Lung (tissue), 12 donors: ENCODE measurements around the gene AHCY. TPM values are rescaled to one million over a fixed set of nuclear protein-coding genes. Genes with fewer than 3 reads are reported as not detected.

Source experiments
- ATAC-seq: fragments of 200-7000 bp; cut with Tn5 transposase; one replicate; pipeline ENCODE4 v1.9.1; 2020; ENCODE audit warnings: moderate number of reproducible peaks; ENCODE audit not compliant: insufficient read depth, low FRiP score
- DNase-seq, 3 donors: peaks; one replicate each; pipeline ENCODE4 v3.0.0-alpha.2; 2013 to 2017
- H3K27ac ChIP-seq, 2 donors: one replicate each; pipeline ENCODE4 v1.5.1; 2013; ENCODE audit warnings: mild to moderate bottlenecking in 2 of 2, moderate library complexity in 2 of 2, control low read depth in 1 of 2, inconsistent platforms in 1 of 2, low read depth in 1 of 2, low read length in 1 of 2
- H3K27me3 ChIP-seq, 3 donors: one replicate each; pipeline ENCODE4 v1.5.1; 2013; ENCODE audit warnings: low read length in 2 of 3; ENCODE audit not compliant: control insufficient read depth in 3 of 3, insufficient read depth in 3 of 3
- H3K36me3 ChIP-seq, 4 donors: one replicate each; pipeline ENCODE4 v1.5.1; 2013; ENCODE audit warnings: low read length in 4 of 4, mild to moderate bottlenecking in 1 of 4, moderate library complexity in 1 of 4; ENCODE audit not compliant: control insufficient read depth in 4 of 4, insufficient read depth in 4 of 4
- H3K4me1 ChIP-seq, 5 donors: one replicate each; pipeline ENCODE4 v1.5.1; 2013; ENCODE audit warnings: low read length in 5 of 5, mild to moderate bottlenecking in 2 of 5, moderate library complexity in 1 of 5; ENCODE audit not compliant: control insufficient read depth in 5 of 5, insufficient read depth in 5 of 5
- H3K4me3 ChIP-seq: one replicate; pipeline ENCODE4 v1.5.1; 2013; ENCODE audit warnings: mild to moderate bottlenecking, control low read depth, moderate library complexity
- H3K9ac ChIP-seq, 2 donors: one replicate each; pipeline ENCODE4 v1.5.1; 2013; ENCODE audit warnings: low read length in 2 of 2, control low read depth in 1 of 2; ENCODE audit not compliant: insufficient read depth in 1 of 2
- H3K9me3 ChIP-seq, 4 donors: one replicate each; pipeline ENCODE4 v1.5.1; 2013; ENCODE audit warnings: low read length in 3 of 4, mild to moderate bottlenecking in 1 of 4, moderate library complexity in 1 of 4; ENCODE audit not compliant: control insufficient read depth in 4 of 4, insufficient read depth in 3 of 4
- WGBS, 2 donors: extraction: QIAGEN DNeasy Blood & Tissue Kit; methylation state at CpG; one replicate each; pipeline ENCODE4 v1.1.7; 2013; 5-methylcytosine and 5-hydroxymethylcytosine counted together
- polyA plus RNA-seq, 2 donors: library from polyadenylated mRNA; stranded (reverse); fragments of 200-250 nt; gene quantifications; one replicate each; pipeline ENCODE4 v1.2.1, GENCODE V29; 2013
- total RNA-seq, 2 donors: library from RNA; depleted of rRNA in 1 of 2; stranded (reverse); fragments of >200 nt in 1 of 2; gene quantifications; one replicate each; pipeline ENCODE4 v1.2.1, GENCODE V29; 2014 to 2021
- TF ChIP-seq, protein P1 (sequence below): IDR thresholded peaks from 2 replicates; pipeline ENCODE4 v1.5.1; 2012; ENCODE audit warnings: mild to moderate bottlenecking; ENCODE audit errors: control extremely low read depth, extremely low read depth
- donor health status: control.
- donor health status: control.
- donor health status: Bipolar disorder and iron deficiency.
- donor health status: healthy.
- donor health status: DM: yes; HTN: yes; CAD: no.

Gene AHCY
- total and polyA plus RNA-seq, 4 donors = 40.2 to 116 (median 105) TPM

DNA sequence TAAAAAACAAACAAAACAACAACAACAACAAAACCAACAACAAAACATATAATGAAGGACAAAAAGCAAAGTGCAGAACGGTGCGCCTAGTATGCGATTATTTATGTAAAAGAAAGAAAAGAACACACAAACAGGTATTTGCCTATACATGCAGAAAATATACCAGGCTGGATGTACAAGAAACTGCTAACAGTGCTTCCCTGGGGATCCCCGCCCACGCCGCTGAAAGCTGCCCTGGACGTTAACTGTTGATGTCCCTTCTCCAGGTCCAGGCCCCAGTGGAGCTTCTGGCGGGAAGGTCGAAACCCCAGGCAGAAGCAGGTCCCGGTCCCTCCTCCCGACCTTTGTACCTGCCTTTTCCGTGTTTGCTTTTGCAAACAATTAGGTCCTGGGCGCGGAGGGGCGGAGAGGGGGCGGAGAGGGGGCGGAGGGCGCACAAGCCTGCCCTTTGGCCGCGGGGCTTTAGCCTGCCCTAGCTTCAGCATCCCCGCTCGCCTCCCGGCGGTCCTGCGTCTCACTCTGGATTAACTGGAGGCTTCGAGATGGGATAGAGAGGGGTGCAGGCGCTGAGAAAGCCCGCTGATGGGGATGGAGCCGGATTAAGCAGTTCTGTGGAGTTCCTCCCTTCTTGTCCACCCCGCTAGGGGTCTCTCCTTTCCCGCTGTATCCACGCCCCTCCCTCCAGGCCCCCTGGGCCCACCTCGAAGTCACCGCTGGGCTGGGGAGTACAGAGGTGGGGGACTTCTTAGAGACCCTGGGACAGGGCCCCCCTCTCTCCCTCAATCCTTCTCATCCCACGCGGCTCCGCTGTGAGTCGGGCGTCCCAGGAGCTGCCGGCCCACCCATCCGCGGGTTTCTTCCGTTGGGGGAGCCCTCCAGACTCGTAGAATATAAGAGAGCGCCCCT is 8.2 kb upstream of the AHCY start:
- TF ChIP-seq, protein P1, sequence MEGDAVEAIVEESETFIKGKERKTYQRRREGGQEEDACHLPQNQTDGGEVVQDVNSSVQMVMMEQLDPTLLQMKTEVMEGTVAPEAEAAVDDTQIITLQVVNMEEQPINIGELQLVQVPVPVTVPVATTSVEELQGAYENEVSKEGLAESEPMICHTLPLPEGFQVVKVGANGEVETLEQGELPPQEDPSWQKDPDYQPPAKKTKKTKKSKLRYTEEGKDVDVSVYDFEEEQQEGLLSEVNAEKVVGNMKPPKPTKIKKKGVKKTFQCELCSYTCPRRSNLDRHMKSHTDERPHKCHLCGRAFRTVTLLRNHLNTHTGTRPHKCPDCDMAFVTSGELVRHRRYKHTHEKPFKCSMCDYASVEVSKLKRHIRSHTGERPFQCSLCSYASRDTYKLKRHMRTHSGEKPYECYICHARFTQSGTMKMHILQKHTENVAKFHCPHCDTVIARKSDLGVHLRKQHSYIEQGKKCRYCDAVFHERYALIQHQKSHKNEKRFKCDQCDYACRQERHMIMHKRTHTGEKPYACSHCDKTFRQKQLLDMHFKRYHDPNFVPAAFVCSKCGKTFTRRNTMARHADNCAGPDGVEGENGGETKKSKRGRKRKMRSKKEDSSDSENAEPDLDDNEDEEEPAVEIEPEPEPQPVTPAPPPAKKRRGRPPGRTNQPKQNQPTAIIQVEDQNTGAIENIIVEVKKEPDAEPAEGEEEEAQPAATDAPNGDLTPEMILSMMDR = no peak
- ATAC-seq (no peak), DNase-seq (no peak)
- H3K4me3 ChIP-seq = no peak overlapping the region
- no peak overlapping the region for H3K9ac ChIP-seq
- H3K27me3 ChIP-seq = peaks cover 0 to 6% (median 4%) of the 10 kb centered on the region in 3 donors
- H3K9me3 ChIP-seq = no peaks in the 10 kb centered on the region
- no peaks in the 10 kb centered on the region for H3K36me3 ChIP-seq
- H3K27ac ChIP-seq = no peak overlapping the region
- peaks cover 0 to 11% (median 2%) of the 10 kb centered on the region in 5 donors for H3K4me1 ChIP-seq
- WGBS, 2 donors = 14 to 15% methylated on average over 45 of the region's 45 CpGs

DNA sequence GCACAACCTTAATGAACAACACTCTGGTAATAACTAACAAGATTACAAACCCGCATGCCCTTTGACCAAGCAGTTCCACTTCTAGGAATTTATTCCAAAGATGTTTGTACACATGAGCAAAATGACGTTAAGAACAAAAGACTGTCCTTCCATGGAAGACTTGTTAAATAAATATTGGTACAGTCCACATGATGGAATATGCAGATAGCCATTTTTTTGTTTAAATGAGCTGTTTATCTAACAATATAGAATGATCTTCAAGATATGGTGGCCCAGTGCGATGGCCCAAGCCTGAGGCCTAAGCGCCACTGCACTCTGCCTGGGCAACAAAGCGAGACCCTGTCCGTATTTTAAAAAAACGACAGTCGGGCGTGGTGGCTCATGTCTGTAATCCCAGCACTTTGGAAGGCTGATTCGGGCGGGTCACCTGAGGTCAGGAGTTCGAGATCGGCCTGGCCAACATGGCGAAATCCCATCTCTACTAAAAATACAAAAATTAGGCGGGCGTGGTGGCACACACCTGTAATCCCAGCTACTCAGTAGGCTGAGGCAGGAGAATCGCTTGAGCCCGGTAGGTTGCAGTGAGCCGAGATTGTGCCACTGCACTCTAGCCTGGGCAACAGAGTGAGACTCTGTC is 7.4 kb upstream of the AHCY start:
- DNase-seq (no peak), ATAC-seq (no peak)
- WGBS, 2 donors = 90 to 92% methylated on average over 19 of the region's 19 CpGs

DNA sequence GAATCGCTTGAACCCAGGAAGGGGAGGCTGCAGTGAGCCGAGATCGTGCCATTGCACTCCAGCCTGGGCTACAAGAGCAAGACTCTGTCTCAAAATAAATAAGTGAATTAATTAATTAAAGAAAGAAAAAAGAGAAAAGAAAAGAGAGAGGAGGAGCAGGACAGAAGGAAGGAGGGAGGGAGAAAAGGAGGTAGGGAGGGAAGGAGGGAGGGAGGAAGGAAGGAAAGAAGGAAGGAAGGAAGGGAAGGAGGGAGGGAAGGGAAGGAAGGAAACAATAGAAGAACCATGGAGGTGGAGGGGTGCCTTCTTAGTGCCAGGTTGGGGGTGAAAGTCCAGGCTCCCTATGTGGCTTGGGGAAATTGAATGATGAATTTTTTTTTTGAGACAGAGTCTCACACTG is 6.5 kb upstream of the AHCY start:
- ATAC-seq = no peak

More for the DNA sequence above, 7.4 kb upstream of the AHCY start:
- Histone ChIP-seq H3K4me1 (peaks cover 0 to 11% (median 2%) of the 10 kb centered on the region in 5 donors), H3K27ac (no peak overlapping the region), H3K9ac (no peak overlapping the region), H3K9me3 (no peaks in the 10 kb centered on the region), H3K27me3 (peaks cover 0 to 6% (median 4%) of the 10 kb centered on the region in 3 donors), H3K36me3 (no peaks in the 10 kb centered on the region), H3K4me3 (no peak overlapping the region)
- TF ChIP-seq, protein P1 = no peak

More for the DNA sequence above, 6.5 kb upstream of the AHCY start:
- H3K9me3 ChIP-seq = no peaks in the 10 kb centered on the region
- TF ChIP-seq, protein P1 = no peak
- no peaks in the 10 kb centered on the region for H3K36me3 ChIP-seq
- H3K27ac ChIP-seq = no peak overlapping the region
- no peak overlapping the region for H3K9ac ChIP-seq
- no peak for DNase-seq
- peaks cover 0 to 6% (median 4%) of the 10 kb centered on the region in 3 donors for H3K27me3 ChIP-seq
- 92 to 97% methylated on average over 3 of the region's 3 CpGs for WGBS, 2 donors
- H3K4me3 ChIP-seq = no peak overlapping the region
- H3K4me1 ChIP-seq = peaks cover 0 to 11% (median 2%) of the 10 kb centered on the region in 5 donors
